GM10248 (cell line): ENCODE data around the gene NES.

ENCODE experiments used
- CTCF ChIA-PET: fragments of 300-600 bp; sonication (Branson Sonifier 250); formaldehyde crosslinking; extraction: SDS; loops from one replicate; lab custom pipeline; 2021; ENCODE audit warnings: antibody characterized with exemption; lab: Yijun Ruan, JAX
- POLR2A ChIA-PET: fragments of 350-650 bp; sonication (Branson Sonifier 250); formaldehyde crosslinking; extraction: SDS; loops from one replicate; lab custom pipeline; 2020; ENCODE audit warnings: antibody characterized with exemption; lab: Yijun Ruan, JAX
- DNase-seq: peaks from one replicate; pipeline ENCODE4 v3.0.0; 2012; ENCODE audit errors: extremely low spot score
- CTCF ChIP-seq: IDR thresholded peaks from 2 replicates; pipeline ENCODE4 v1.5.1; 2012; ENCODE audit warnings: mild to moderate bottlenecking, low read depth; ENCODE audit errors: extremely low read depth, missing control alignments, control extremely low read depth

Gene NES

GRCh38 chr1:156676820-156677615, at the start of gene NES:
Gene NES (minus strand): TSS chr1:156677407. CDS start chr1:156677264, 143 bp downstream.
- TF ChIP-seq CTCF = no peak
- DNase-seq = no peak
- ChIA-PET CTCF (interaction anchor here (1.0 to 25.5 kb wide), 12 partner anchors 13 to 290 kb away, joined by 3 to 597 read pairs (median 8); partner anchors contain the start of gene CRABP2), POLR2A (no interaction called here)

- ChIA-PET CTCF (interaction anchor here (0.7 to 8.2 kb wide), 78 partner anchors 9 to 307 kb away, joined by 3 to 345 read pairs (median 6); partner anchors contain the start of genes BCAN, CRABP2, GPATCH4 and HAPLN2), POLR2A (interaction anchor here (0.5 to 1.7 kb wide), 5 partner anchors 7 to 109 kb away, joined by 3 to 6 read pairs (median 4); partner anchors contain the start of gene HDGF)
- DNase-seq = peak; percentile 70
- TF ChIP-seq CTCF = peak; percentile 70
These were observed 49.5 kb upstream of the NES start for GRCh38 chr1:156726549-156727226.

GRCh38 chr1:156725683-156726280, 48.6 kb upstream of the NES start:
- ChIA-PET POLR2A (interaction anchor here (0.9 to 1.7 kb wide), 4 partner anchors 10 to 134 kb away, joined by 3 to 5 read pairs (median 4); partner anchors contain the start of gene HDGF), CTCF (interaction anchor here (0.7 to 8.2 kb wide), 79 partner anchors 10 to 306 kb away, joined by 3 to 345 read pairs (median 5); partner anchors contain the start of genes BCAN, CRABP2, GPATCH4 and HAPLN2)
- peak; percentile 84 for DNase-seq
- TF ChIP-seq CTCF = peak; percentile 91

GRCh38 chr1:156721535-156721934, 44.3 kb upstream of the NES start:
- ChIA-PET CTCF (interaction anchor here (0.7 to 27.7 kb wide), 10 partner anchors 10 to 139 kb away, joined by 3 to 597 read pairs (median 4); partner anchors contain the start of genes CRABP2, NES and NTRK1), POLR2A (interaction anchor here (0.5 to 0.7 kb wide), 3 partner anchors 69 to 221 kb away, joined by 4 to 5 read pairs (median 4); partner anchors contain the start of gene MEF2D)
- no peak for TF ChIP-seq CTCF
- DNase-seq = no peak

GRCh38 chr1:156721131-156721530, 43.9 kb upstream of the NES start:
- no peak for TF ChIP-seq CTCF
- CTCF ChIA-PET = interaction anchor here (1.0 to 27.7 kb wide), 8 partner anchors 10 to 139 kb away, joined by 3 to 597 read pairs (median 8); partner anchors contain the start of genes CRABP2, NES and NTRK1
- POLR2A ChIA-PET = interaction anchor here (0.5 kb wide), 2 partner anchors 142 to 221 kb away, joined by 4 to 5 read pairs; partner anchors contain the start of gene MEF2D
- no peak for DNase-seq
